Epithelial cell of prostate (primary cell): Measurements from ENCODE around the gene ATP2B1.
"Not testable (repeated sequence)": the region's sequence is repeated elsewhere in the genome, so short reads cannot be mapped to it uniquely, and the experiment has no call there.

Experiments used
- DNase-seq: peaks from one replicate; pipeline ENCODE4 v3.0.0-alpha.2; 2011; ENCODE audit warnings: low read depth, low spot score
- H3K27ac ChIP-seq: fragments of 450-650 bp; 2 replicates; pipeline ENCODE4 v1.5.1; 2017; ENCODE audit warnings: mild to moderate bottlenecking

Gene ATP2B1

DNA sequence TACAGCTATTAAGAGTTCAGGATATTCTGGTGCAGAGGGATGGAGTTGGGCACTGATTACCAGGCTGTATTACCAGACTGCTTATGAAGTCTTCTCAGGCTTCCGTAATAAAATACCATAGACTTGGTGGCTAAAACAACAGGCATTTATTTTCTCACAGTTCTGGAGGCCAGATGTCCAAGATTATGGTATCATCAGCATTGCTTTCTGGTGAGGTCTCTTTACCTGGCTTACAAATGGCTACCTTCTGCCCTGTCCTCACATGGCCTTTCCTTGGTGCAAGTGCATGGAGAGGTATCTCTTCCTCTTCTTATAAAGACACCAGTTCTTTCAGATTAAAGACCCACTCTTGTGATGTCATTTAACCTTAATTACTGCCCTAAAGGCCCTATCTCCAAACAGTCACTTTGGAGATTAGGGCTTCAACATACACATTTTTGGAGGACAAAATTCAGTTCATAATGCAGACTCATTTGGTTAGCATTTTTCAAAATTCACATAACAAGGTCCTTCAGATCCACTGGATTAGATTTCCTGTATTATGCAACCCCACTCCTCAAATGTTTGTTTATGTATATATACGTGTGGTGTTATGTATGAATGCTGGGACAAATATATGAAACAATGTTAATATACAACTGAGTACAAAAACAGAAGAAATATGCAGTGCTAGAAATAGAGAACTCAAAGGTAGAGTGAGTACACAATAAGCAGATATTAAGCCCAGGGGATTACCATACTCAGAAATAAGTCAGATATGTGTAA, 9.3 kb upstream of the ATP2B1 start:
- DNase-seq, result no peak
- no peak overlapping the region for H3K27ac ChIP-seq

DNA sequence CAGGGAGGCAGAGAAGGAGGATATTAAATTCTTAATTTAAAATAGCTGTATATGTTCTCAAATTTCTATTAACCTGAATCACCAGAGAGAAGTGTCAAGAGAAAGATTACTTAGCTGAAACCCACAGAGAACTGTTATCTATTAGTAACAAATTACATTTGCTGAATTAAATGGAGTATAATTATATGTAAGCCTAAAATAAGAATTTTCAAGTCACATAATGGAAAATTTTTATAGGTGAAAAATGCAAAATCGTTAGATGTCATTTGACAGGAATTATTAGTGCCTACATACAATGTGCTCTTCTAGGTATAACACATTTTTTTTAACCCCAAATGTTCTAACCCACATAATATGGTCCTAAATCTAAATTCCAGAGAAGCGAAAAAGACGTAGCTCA, 4.1 kb upstream of the ATP2B1 start:
- no peak for DNase-seq
- no peak overlapping the region for H3K27ac ChIP-seq

DNA sequence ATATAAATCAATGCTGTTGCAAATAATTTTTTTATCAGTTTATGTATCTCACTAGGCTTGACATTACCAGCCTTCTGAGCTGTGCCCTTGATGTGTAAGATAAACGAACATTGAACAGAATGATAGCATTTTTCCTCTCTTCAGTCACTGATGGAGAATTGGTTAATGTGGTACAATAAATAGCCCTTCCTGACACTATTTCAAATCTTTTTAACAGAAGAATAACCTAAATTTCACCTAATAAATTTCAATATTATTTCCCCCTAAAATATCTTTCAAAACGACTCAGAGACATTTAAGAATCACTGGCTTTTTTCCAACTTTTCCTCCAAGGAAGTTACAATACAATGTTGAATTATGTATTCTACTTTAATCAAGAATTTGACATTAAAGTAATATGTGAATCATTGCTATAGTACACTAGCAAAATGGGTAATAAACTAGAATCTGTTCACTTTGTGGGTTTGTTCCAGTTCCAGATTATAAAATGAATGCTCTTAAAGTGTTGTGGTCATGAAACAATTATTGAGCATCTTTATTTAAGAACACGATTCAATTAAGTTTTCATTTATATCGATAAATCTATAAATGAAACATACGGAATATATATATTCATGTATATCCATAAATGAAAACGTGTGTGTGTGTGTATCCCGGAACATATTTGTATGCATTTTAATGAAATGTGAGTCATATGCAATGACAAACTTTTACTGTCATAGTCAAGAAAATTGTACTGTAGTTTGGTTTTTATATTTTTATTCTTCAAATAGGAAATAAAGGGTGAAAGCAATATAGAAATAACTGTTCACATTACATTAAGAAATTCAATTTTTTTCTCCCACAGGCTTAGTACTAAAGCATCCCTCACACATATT, 2.5 kb upstream of the ATP2B1 start:
- no peak for DNase-seq
- H3K27ac ChIP-seq, result no peak overlapping the region

DNA sequence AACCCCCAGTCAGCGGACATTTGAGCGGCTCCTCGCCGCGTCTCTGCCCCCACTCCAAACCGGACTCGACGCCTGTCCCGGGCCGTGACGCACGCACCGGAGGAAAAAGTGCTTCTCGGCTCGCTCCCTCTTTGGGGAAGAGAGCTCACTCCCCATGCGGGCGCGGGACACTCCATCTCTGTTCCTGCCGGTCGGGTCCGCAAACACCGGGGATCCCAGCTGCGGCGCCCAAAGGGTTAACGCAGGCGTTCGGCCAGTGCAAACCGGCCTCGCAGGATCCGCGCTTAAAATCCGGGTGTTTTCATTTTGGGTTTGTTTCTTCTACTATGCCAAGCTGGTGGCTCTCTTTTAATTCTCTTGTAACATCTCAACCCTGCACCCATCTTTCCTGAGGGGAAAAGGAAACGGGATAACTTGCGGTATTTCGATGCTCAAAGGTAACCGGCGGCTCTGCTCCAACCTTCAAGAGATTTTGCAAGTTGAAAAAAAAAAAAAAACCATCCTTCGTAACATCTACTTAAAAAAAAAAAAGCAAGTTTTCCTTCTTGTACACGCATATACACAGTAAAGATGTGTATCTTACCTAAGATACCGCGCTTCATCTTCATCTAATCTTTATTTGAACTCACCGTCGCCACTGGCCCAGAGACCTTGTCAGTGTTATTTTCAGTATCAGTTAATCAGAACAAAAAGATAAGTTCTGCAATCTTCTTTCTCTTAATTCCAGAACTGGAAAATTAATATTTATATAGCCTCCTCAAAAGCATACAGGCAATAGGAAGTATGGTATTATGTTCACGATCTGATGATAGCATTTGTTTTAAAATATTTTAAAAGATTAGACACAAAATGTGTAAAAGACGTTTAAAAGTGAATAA, 1.6 kb upstream of the ATP2B1 start:
- peak overlapping the region; percentile 94 for H3K27ac ChIP-seq
- no peak for DNase-seq

DNA sequence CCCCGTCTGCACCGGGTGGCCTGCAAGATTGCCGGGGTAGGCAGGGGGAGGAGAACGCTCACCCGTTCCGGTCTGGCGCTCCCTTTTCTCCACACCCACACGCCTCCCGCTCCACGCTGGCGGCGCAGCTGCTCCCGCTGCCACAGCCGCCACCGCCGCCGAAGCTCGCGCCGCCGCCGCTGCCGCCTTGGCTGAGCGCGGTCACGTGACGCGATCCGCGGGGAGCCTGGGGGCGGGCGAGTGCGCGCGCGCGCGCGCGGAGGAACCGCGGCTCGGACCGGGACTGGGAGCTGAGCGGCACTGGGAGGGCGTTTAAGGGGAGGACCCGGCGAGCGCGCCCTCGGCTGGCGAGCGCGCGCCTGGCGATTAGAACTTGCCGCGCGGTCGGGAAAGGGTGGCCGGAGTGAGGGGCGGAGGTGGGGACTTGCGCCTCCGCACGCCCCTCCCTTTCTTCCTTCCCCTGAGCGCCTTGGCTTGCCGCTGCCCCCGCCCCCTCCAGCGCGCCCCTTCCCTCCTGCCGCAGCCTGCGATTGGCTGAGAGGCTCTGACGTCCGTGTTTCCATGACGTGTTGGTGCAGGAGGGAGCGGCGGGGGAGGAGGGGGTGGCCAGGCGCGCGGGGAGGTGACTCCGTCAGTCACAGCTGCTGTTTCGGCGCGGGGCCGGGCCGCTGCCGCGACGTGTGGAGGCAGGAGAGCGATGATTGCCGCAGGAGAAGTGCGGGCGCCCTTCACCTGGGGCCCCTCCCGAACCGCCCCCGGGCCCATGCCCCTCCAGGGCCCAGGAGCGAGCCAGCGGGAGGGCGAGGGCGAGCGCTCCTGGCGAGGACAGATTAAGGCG, 738 bp upstream of the ATP2B1 start:
- DNase-seq, result peak; percentile 95
- peak overlapping the region; percentile 94 for H3K27ac ChIP-seq

DNA sequence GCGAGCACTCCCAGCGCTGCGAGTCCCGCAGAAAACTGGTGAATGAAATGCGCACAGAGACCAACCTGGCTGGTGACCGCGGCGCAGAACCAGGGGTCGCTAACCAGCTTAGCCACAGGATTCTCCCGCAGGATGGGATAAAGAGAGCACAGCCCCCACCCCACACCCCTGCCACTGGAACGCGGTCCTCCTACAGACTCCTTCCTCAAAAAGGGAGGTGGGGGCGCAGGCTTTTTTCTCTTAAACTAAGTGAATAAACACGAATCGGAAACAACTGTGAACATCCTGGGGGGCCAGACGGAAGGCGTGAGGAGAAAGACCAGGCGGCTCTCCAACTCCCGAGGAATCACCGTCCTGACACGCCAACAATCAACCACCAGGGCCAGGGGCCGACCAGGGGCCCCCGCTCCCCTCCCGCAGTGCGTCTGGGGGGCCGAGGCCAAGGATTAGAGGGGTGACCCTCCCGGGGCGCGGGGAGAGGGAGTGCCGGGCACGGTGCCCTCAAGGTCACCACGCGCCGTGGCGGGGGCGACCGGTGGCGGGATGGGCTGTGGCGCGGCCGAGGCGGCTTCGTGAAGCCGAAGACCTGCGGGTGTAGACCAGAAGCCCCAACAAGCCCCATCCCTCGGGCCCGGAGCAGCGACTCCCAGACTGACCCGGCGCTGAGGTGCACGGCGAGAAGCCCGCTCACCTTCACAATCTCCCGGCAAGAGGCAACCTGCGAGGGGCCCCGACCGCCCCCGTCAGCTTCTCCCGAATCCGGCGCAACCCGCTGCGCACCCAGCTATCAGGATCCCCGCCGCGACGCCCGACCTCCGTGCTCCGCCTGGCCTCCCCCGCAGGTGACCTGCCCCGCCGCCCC, 704 bp downstream of the ATP2B1 start:
- no peak for DNase-seq
- H3K27ac ChIP-seq, result peak overlapping the region; percentile 94

DNA sequence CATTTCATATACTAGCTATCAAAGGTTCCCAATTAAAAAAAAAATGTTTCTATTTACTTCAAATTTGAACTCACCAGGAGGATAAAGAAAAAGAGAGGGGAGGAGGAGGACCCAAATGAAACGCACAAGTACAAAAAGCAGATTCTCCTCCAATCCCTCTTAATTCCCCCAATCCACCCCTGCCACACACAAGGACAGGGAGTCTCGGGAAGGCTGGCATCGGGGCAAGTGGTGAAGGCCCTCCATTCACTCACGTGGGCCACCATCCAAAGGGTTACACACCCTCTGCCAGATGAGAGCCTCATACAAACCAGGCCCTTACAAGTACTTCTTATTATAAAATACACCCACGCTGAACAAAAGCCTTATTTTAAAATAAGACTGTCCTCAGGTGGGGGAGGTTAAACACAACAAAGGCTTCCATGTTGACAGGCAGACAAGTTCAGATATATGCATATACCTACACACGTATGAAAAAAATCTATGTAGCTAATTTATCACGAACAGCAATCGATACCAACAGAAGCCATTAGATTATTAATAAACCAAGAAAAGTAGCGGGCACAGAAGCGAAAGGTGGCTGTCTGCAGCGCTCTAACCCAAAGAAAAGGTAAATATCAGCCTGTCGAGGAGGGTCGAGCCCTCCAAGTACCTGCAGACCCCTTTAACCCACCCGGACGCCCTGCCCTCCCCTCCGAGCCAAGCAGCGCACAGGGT, 1.5 kb downstream of the ATP2B1 start:
- peak overlapping the region; percentile 94 for H3K27ac ChIP-seq
- DNase-seq, result no peak

DNA sequence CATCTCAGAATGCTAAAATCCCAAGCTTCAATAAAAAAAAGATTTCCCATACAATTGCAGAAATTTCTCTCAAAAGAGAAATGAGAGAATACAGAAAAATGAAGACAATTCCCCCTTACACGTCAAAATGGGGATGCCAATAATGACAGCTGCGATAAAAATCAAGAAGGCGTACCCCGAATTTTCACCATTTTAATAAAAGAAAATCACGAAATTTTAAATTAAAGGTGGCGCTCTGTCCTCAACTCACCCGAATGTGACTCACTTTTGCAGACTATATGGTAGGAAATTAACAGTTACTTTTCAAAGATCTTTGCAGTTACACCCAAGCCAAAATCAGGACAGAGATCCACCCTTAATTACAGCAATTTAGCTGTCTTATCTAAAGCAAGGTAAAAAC, 2.1 kb downstream of the ATP2B1 start:
- H3K27ac ChIP-seq, result no peak overlapping the region

DNA sequence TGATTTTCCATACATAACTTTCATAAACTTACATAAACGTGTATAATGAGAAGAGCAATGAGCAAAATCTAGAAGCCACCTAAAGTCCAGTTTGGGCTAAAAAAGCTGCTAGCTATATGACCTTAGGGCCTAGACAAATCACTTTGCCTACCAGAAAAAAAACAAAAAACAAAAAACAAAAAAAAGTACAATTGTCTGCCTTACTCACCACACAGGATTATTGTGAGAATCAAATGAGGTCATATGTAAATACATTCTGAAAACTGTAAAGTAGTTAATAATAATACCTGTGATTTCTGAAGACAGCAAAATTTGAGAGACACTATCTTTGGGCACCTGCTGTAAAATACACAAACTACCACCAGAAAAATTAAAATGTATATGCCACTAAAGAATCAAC, 4.2 kb downstream of the ATP2B1 start:
- H3K27ac ChIP-seq, result no peak overlapping the region
- no peak for DNase-seq

More for the DNA sequence above, 2.1 kb downstream of the ATP2B1 start:
- DNase-seq, result no peak

DNA sequence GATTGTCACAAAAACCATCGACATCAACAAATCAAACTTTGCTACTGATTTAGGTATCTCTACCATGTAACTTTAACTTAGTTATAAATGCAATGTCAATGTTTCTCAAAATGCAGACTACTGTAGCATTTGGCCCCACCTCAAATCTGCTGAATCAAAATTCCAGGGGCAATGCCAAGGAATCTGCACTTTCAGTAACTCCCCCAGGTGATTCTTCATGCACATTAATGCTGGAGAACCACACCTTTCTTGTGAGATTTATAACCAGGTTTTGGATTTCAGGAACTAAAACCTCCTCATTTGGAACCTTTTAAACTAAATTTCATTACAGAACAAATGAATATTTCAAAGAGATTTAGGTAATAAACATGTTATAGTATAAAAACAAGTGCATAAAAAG, 4.9 kb downstream of the ATP2B1 start:
- DNase-seq, result no peak
- H3K27ac ChIP-seq, result no peak overlapping the region

DNA sequence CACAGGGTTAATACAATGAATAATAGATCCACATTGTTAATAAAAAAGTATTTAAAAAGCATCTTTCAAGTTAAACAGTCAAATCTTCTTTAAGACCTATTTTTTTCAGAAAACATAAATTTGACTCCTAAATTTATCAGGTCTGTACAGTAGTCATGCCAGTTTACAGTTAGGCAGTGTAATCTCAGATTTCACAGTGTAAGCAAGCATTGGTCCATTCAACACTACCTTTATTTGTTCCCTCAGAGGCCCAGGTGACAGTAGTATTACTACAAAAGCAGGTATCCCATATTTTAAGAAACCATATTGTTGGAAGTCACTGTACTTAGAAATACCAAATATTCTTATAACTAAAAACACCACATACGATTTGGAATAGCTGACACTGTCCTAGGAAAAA, 6.1 kb downstream of the ATP2B1 start:
- no peak for DNase-seq
- H3K27ac ChIP-seq, result no peak overlapping the region

DNA sequence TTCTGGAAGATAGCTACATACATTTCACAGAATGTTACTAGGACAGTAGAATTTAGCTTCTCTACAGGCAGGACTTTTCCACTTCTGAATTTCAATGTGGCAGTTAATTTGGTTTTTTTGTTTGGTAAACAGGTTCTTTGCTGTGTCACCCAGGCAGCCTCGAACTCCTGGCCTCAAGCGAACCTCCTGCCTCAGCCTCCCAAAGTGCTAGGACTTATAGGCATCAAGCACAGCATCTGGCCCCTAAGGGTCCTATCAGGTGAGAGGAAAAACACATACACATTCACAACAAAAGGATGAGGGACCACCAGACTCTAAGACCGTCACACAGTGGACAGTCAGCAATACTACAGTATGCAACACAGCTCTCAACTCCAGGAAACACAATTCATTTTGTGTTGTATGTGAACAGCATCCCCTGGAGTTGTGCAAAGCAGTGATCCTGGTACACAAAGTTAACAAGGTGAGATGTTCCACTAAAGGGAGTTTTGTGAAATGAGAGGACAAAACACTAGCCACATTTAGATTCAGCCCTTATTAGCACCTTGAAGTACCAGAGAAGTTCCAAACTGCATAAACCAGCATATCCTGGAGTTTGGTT, 6.9 kb downstream of the ATP2B1 start:
- no peak for DNase-seq
- H3K27ac ChIP-seq, result no peak overlapping the region

DNA sequence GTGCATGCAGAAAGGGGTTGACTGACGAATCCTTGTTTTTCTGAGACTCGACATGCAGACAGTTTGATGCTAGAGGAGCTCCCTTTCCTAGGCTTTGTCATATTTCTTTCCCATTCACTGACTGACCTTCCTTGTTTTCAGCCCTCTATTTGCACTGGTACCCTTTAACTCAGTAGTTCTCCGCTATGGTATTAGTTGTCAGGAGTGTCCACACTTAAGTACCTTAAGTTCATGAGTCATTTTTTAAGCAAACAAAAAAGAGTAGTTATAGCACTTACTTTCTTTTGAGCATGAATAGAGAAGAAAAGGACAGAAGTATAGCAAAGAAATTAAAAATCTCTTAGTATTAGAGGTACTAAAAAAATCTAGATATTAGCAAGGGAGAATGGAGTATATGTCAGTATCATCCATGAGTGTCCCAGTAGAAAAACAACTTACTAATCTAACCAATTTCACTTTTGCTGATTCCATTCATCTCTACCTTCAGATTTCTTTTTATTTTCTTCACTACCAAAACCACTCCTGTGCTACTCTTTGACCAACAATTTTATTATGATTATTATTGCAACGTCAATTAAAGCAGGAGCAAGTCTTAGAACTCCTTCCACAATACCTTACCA, 8.3 kb downstream of the ATP2B1 start:
- H3K27ac ChIP-seq, result no peak overlapping the region
- DNase-seq, result no peak

DNA sequence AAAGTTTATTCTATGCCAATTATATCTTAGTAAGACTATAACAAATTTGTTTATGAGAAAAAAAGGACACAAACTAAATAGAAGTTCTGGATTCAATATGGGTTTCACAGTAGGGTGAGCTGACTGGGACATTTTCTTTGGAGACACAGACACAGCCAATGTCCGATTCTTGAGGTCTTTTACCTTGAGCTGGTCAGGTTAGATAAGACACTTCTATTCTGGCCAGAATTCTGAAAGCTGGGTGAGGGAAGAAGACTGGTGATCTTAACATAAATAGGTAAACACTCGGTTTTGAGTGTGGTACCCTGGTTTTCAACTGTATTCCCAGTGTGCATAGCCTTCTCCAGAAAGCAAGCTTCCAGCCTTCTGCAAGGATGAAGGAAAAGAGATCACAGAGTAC, 10.0 kb downstream of the ATP2B1 start:
- no peak for DNase-seq
- no peak overlapping the region for H3K27ac ChIP-seq

DNA sequence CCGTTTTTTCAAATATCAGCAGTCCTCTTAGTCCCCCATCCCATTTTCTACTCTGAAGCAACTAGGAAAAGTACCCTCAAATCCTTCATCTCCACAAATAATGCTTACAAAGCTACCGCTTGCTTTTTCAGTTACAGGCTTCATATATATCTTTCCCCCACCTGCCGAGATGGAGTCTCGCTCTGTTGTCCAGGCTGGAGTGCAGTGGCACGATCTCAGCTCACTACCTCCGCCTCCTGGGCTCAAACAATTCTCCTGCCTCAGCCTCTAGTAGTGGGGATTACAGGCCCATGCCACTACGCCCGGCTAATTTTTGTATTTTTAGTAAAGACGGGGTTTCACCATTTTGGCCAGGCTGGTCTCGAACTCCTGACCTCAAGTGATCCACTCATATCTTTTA, 10.9 kb downstream of the ATP2B1 start:
- DNase-seq, H3K27ac ChIP-seq: not testable (repeated sequence)

DNA sequence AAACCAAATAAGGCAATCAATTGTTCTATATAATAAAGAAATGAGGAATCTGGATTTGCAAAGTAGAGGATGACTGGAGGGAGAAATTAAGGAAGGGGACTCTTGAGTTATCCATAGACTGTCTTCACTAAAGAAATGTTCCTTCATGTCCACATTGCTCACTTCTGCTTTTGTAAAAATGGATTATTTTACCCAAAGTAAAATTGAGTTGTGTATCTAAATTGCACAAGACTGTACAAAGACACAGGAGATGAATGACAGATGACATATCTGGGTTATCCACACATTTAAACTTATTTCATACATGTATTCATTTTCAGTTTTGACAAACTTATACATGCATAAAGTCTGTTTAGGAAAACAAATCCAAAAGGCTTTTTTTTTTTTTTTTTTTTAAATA, 11.3 kb downstream of the ATP2B1 start:
- DNase-seq, result no peak
- H3K27ac ChIP-seq, result no peak overlapping the region

DNA sequence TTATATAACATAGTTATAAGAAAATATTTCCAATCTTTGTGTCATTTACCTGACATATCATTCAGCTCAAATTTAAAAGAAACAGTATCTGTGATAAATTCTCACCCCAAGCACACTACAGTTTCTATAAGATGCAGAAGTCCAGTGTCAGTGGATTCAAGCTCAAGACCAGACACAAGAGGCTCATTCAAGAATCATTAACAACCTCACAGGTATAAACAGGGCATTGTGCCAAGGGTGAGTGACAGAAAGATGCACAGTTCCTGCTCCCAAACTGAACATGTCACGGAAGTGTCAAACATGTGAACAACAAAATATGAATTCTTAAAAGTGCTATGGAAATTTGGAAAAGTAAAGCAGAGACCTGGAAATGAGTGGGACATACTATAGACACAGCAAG, 12.8 kb downstream of the ATP2B1 start:
- no peak for DNase-seq
- H3K27ac ChIP-seq, result no peak overlapping the region
